H1 (cell line): ENCODE measurements around the gene ZW10. TPM values are rescaled to one million over a fixed set of nuclear protein-coding genes. Genes with fewer than 3 reads are reported as not detected.

Experiments
- EP300 ChIP-seq, 2 experiments: IDR thresholded peaks; 1 replicate in 1 of 2; 2 replicates in 1 of 2; pipeline ENCODE4 v1.6.1; 2011 to 2012; ENCODE audit warnings: low read depth in 2 of 2, low read length in 2 of 2, mild to moderate bottlenecking in 2 of 2, borderline replicate concordance in 1 of 2, inconsistent platforms in 1 of 2, moderate library complexity in 1 of 2
- KDM1A ChIP-seq: fragments of 200-600, 300-600 bp; sonication (generic); IDR thresholded peaks from 2 replicates; pipeline ENCODE4 v1.7.1; 2016; ENCODE audit warnings: mild to moderate bottlenecking, low read length, borderline replicate concordance
- KDM4A ChIP-seq: IDR thresholded peaks from one replicate; pipeline ENCODE4 v1.7.1; 2012; ENCODE audit warnings: low read depth, mild to moderate bottlenecking, moderate library complexity, low read length, inconsistent platforms; ENCODE audit not compliant: severe bottlenecking
- MAX ChIP-seq: IDR thresholded peaks from 2 replicates; pipeline ENCODE4 v1.6.1; 2012; ENCODE audit warnings: inconsistent platforms
- RBBP5 ChIP-seq: IDR thresholded peaks from 2 replicates; pipeline ENCODE4 v1.7.1; 2012; ENCODE audit warnings: low read depth, mild to moderate bottlenecking, inconsistent platforms, low read length, moderate library complexity, borderline replicate concordance
- SRF ChIP-seq: IDR thresholded peaks from 2 replicates; pipeline ENCODE4 v1.6.1; 2011; ENCODE audit warnings: mild to moderate bottlenecking, low read depth, low read length, moderate library complexity
- TAF7 ChIP-seq: optimal IDR thresholded peaks from 2 replicates; pipeline ENCODE3; 2011; ENCODE audit warnings: low read depth, mild to moderate bottlenecking, inconsistent platforms, low read length, moderate library complexity, borderline replicate concordance
- ZNF274 ChIP-seq: IDR thresholded peaks from 2 replicates; pipeline ENCODE4 v1.7.0; 2012; ENCODE audit warnings: low read length, borderline replicate concordance; ENCODE audit errors: extremely low read depth
- polyA plus RNA-seq, 7 experiments: library from polyadenylated mRNA; depleted of rRNA in 3 of 7; stranded (reverse) in 5 of 7; unstranded in 2 of 7; fragments of >200 nt in 5 of 7; fragments of 200-250 nt in 2 of 7; gene quantifications; 1 replicate in 5 of 7; 2 replicates in 1 of 7; 4 replicates in 1 of 7; pipeline versions ENCODE4 v1.2.1 to v1.2.3, GENCODE V29; 2011 to 2013; ENCODE audit warnings: missing spikeins in 2 of 7, mixed read lengths in 2 of 7
- total RNA-seq: library from RNA; stranded (reverse); fragmentation: NEBNext Ultra II Directional; extraction: Animal tissue kit (Norgen Biotek cat#: 25700); gene quantifications from 2 replicates; pipeline ENCODE4 v1.2.1, GENCODE V29; 2021

Gene ZW10
- total and polyA plus RNA-seq, 2 of the 8 experiments (the other 6 are each of a cell fraction or from before 2014, with no cell fraction given): 9.0 to 25.3 TPM

GRCh38 chr11:113732092-113732491 lies 41.4 kb downstream of the ZW10 start (continued):
- TF ChIP-seq RBBP5 (no peak), ZNF274 (no peak), SRF (no peak), MAX (no peak), TAF7 (no peak), KDM1A (no peak), KDM4A (no peak), EP300 (IDR thresholded peaks at IDR 0.05; ENCODE audit: borderline replicate concordance in 1 of 2, low read depth in 2 of 2, low read length in 2 of 2) (no peak)
